Measurements from ENCODE around the gene HRH1.
"Not testable (repeated sequence)": the region's sequence is repeated elsewhere in the genome, so short reads cannot be mapped to it uniquely, and the experiment has no call there.

The HRH1 gene

DNA sequence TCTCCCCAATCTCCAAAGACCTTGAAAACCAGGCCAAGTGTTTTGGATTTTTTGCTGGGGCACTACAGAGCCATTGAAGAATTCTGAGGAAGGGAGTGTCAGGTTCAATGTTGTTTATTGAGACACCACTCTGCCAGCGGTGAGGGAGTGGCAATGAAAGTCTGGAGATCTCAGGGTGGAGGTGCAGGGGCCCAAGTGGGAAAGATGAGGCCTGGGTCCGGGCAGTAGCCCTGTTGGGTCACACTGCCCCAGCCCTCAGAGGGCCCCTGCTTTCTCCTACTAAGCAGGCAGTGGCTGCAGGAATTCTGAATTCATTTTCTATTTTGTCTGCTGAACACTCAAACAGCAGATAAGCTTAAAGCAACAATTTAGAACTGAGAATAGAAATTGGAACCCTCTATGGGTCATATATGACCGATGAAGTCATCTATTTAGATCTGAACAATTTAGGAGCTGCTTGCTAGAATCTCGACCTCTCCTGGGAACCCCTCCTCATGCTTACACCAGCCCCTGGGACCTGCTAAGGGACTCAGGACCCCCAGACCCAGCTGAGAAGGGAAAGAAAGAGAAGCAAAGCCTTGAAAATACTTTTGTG lies 17.9 kb downstream of the HRH1 start:
- no peak for DNase-seq (ENCODE audit: low read depth)

DNA sequence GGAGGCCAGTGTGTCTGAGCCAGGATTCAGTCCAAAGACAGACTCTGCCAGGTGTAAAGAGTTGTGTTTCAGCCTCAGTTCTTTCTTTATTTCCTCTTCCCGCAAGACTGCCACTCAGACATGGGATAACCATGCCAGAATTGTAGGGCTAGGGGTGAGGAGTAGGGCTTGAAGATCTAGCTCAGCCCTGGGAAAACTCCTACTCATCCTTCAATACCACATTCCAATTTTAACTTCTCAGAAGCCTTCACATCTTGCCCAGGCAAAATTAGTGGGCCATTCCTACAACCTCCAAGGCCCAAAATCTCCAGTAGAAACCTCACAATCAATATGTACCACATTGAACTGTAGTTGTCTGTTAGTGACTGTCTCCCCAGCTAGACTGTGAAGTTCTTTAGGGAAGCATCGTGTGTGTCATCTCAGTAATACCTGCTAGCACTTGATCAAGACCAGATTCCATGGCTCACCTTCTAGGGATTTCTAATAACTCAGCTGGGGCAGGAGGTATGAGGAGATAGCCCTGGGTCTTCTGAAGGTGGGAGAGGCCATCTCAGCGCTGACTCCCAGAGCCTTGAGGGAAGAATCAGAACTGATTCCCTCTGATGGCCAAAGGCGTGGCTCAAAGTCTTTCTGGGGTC lies 19.7 kb downstream of the HRH1 start:
- DNase-seq (ENCODE audit: low read depth): no peak

DNA sequence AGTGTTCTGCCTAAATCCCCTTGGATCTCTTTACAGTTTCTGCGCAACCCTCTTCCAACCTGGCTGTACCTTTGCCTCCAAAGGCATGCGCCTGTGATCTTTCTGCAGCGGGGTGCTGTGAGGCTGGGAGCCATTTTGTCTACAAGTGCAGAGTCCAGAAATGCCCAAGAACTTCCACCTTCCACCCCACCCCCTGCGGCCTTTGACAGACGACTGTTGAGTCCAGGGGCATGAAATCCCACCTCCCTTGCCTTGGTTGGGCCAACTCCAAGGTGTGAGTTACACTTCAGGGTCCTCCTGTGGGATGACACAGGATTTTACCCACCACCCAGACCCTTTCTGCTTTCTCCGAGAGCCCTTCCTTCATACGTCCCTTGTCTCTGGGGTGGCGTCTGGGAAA lies 24.1 kb downstream of the HRH1 start:
- no peak for DNase-seq (ENCODE audit: low read depth)

DNA sequence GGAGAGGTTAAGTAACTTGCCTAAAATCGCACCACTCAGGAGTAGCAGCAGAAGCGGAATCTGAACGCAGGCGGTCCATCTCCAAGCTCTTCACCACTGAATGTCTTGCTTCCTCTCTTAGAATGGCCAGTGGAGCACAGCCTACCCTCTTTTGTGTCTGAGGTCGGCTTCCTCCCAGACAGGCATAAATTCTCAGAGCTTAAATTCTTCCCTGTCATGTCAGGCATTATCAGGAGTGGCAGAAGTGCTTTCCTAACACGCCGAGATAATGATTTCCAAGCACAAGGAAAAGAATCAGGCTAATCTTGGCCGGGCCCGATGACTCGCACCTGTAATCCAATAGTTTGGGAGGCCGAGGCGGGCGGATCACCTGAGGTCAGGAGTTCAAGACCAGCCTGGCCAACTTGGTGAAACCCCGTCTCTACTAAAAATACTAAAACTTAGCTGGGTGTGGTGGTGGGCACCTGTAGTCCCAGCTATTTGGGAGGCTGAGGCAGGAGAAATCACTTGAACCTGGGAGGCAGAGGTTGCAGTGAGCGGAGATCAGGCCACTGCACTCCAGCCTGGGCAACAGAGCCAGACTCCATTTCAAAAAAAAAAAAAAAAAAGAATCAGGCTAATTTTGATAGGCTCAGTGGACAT lies 30.2 kb downstream of the HRH1 start:
- DNase-seq (ENCODE audit: low read depth): not testable (repeated sequence)

DNA sequence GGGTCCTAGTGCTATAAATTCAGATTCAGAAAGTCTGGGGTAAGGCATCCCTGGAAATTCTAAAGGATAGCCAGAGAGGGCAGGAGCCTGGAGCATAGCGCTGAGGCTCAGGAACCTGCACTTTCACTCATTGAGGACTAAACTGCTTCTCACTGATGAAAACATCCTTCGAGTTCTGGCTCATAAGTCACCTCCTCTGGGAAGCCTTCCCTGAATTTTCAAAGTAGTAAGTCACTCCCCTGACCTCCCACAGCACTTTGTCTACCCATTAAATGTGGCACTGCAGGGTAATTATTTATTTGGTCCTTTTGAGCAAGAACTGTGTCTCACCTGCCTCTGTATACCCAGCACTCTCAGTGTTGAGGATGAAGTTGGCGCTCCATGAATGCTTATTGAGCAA lies 30.9 kb downstream of the HRH1 start:
- DNase-seq (ENCODE audit: low read depth): no peak

DNA sequence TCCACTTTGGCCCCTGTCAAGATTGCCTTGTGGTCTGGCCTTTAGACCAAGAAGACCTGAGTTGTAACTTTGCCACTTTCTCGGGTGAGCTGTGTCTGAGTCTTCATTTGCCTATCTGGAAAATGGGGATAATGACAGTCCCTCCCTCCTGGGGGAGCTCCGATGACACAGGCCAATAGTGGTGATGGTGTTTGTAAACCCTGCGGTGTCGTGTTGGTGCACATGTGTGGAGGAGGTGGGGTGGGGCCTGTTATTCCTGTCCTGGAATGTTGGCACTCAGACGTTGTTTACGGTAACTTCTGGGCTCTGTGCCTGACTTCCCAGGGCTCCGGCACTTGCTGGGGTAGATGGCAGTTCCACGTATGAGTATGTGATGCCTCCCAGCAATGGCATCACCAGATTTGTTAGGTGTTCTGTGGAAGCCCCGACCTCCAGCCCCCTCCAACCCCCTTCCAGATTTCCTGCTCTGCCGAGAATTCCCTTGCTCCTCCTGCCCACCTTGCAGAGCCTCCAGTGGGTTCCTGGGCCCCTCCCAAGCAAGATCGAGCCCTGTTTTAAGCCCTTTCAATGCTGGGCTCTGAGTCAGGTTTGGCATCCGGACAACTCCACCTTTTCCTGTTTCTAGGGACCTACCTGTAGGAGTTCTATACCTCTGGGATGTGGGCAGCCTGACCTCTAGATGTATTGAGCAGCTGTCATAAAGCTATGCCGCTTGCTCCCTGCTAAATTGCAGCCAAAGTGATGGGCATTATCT lies 31.4 kb downstream of the HRH1 start:
- peak; percentile 53 for DNase-seq (ENCODE audit: low read depth)

DNA sequence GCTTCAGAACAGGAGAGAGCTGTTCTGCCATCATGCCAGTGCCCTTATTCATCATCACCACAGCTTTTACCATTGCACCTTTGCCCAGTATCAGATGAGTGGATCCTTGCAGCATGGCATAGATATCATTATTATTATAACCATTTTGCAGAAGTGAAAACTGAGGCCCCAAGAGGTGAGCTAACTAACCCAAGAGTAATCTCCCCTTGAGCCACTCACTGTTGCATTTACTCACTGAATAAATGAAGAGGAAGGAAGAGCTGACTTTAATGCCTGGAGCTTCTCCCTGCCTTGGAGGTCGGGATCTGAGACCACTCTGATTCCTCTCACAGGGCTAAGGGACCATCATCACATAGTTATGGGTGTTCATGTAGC lies 32.0 kb downstream of the HRH1 start:
- no peak for DNase-seq (ENCODE audit: low read depth)

DNA sequence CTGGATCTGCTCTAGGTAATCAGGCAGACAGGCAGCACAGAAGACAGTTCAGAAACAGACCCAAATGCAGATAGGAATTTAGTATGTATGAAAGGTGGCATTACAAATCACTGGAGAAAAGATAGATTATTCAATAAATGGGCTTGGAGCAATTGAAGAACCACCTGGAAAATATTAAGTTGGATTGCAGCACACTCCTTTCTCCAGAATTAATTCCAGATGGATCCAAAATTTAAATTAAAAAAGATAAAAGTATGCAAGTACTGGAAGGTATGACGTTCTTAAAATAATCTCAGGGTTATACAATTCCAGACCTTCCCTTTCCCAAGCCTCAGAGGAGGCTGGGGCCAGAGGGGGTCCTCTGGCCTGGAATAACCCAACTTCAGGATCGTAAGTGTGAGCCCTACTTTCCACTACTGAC lies 32.5 kb downstream of the HRH1 start:
- no peak for DNase-seq (ENCODE audit: low read depth)

DNA sequence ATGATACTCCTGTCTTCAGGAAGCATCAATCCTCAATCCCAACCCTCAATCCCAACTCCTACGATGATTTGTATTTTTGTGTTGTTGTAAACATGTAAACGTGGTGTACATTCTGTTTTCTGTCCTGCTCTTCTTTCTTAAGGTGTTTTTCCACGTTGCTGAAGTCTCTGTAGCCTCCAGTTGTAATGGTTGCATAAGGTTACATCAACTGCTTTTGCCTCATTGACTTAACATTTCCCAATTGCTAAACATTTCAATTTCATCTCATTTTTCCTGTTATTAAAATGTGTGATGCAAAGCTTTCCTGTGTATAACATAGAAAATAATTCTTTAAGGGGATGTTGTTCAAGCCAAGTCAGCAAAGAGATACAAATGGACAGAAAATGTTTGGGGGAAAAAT lies 33.4 kb downstream of the HRH1 start:
- no peak for DNase-seq (ENCODE audit: low read depth)

DNA sequence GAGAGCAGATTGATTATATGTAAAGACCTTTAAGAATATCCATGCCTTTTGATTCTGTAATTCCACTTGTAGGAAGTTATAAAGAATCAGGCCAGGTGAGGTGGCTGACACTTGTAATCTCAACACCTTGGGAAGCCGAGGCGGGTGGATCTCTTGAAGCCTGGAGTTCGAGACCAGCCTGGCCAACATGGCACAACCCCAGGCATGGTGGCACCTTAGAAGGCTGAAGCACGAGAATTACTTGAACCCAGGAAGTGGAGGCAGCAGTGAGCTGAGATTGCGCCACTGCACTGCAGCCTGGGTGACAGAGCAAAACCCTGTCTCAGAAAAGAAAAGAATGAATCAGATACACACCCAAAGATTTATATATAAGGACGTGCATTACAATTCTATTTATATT lies 33.9 kb downstream of the HRH1 start:
- no peak for DNase-seq (ENCODE audit: low read depth)

DNA sequence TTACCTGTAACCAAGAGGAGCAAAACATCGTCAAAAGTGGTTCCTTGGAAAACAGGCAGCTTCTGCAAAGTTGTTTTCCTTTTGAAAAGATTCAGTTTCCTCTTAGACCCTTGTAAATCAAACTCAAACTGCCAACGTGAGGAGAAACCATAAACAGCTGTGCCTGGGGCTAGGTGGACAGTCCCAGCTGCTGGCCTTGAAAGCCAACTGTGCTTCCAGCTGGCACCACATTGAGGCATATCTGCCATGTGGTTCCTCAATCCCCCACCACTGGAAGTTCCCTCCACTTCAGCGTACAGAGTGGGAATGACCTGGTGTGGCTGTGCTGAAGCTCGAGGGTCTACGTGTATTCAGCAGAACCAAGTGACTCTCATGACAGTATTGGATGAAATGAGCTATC lies 40.9 kb downstream of the HRH1 start:
- DNase-seq (ENCODE audit: low read depth): no peak

DNA sequence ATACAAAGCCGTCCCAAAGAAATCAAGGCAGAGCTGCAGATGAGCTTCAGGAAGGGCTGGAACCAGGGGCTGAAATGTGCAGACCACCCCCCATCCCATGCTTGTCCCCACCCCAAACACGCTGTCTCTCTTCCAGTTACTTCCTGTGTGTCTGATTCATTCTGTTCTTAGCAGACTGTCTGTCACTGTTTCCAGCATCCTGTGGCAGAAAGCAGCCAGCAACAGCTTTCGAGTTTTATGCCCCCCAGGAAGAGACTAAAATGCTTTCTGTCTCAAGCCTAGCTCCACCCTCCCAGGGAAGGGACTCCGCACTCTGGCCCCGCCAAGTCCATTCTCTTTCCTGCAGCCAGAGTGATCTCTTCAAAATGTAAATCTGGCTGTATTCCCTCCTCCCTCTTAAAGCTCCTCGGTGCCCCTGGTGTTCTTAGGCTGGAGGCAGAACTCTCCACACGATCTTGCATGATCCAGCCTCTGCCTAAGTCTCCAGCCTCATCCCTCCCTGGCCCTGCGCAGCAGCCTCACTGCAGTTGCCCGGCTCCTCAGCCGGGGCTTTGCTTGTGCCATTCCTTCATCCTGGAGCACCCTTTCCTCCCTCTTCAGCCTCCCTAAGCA lies 41.5 kb downstream of the HRH1 start:
- no peak for DNase-seq (ENCODE audit: low read depth)

DNA sequence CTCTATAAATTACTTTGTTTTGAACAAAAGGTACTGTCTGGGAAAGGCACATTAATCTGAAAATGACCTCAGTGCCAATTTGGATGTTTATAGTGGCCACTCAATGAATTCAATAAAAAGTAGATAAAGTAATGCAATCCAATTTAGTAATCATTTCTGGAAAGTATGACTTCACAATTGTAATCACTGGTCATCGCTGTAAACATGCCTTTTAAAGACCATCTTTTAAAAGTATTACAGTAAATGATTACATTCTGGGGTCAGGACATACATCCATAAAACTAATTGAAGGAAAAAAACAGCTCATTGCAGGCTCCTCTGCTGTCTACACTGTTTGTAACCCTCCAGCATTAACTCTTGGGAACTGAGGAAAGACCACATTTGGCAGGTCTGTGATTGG lies 43.2 kb downstream of the HRH1 start:
- no peak for DNase-seq (ENCODE audit: low read depth)

DNA sequence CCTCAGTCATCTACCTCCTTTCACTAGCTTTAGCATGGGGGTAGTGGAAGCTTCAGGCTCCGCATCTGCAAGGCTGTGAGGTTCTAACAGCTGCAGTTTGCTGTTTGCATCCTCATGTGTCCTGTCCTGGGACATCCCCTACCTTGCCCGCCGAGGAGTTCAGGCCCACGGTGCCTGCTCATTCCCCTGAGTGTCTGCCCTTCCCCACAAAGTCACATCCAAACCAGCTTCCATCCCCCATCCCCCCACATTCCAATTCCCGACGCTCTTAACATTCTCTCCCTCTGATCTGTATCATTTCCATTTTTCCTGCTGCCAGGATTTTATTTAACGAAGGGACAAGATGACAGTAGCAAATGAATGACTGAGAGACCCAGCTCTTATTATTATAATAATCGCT lies 43.8 kb downstream of the HRH1 start:
- no peak for DNase-seq (ENCODE audit: low read depth)

DNA sequence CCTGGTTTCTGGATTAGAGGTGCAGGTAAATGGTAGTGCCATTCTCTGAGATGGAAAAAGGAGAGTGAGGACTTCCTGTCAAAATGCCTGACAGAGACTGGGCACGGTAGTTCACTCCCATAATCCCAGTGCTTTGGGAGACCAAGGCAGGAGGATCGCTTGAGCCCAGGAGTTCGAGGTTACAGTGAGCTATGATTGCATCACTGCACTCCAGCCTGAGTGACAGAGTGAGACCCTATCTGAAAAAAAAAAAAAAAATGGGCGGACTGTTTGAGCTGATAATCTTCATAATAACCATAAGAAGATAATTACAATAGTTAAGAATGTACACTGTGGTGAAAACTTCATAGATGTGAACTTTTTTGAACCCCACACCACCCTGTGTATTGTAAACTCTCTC lies 44.2 kb downstream of the HRH1 start:
- no peak for DNase-seq (ENCODE audit: low read depth)

DNA sequence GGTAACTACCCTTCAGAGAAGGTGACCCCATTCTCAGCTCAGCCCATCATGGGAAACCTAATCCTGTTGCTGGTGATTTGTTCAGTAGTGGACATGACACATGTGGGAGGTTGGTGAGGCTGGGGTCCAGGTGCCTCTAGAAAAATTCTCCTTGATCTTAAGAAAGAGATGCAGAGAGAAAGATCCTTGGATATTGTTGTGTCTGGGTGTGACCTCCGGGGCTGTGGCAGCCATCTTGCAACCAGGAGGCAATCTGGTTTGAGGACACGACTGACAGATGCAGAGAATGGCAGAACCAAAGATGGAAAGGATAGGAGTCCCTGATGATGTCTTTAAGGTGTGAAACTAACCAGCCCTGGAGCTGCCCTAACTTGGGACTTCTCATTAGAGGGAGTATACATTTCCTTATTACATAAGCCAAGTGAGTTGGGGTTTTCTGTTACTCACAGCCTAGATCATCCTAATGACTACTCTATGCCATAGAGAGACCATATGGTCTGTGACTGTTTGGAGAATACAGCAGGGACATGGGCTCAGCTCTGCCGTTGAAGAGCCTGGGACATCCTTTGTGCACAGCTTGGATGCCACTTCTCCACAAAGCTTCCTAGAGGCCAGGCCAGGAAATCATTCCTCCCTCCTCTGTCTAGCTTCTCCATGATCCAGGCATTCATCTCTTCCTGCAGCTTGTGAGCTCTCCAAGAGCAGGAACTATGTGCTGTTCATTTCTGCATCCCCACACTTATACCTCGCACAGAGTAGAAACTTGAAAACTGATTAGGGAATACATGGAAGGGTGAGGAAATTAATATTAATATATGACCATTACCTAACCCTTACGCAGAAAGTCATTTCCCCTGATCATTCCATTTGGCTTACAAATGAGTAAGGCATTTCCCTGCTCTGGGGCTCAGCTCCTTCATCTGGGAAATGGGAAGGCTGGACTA lies 45.9 kb downstream of the HRH1 start:
- no peak for DNase-seq (ENCODE audit: low read depth)

DNA sequence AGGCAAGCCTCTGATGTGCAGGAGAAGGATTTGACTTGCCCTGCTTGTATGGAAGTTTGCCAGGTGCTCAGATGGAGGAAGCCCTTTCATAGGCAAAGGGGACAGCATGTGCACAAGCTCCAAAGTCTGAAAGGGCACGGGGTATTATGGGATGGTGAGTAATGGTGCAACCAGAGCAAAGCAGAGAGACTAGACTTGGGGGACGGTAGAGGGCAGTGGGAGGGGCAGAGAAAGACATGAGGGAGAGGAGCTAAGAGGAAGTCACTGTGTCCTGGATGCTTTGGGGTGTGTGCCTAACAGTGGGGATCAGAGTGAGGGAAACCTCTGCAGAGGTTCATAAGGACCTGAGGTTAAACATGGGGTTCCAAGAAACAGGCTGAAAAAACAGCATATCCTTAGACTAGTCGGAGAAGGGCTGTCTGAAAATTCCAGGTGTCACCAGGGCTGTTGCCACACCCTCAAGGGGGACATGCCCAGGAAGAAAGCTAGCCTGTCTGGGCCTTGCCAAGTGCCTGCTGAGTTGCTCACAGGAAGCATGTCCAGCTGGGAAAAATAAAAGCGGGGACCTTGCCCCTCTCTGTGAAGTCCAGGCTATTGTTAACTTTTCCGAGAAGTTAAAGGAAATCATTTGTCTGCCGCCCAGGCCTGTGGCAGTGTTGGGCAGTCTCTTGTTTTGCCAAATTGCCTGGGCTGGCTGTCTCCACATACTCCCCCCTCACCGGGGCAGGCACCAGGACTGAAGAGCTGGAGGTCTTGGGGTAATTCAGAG lies 47.1 kb downstream of the HRH1 start:
- DNase-seq (ENCODE audit: low read depth): no peak

DNA sequence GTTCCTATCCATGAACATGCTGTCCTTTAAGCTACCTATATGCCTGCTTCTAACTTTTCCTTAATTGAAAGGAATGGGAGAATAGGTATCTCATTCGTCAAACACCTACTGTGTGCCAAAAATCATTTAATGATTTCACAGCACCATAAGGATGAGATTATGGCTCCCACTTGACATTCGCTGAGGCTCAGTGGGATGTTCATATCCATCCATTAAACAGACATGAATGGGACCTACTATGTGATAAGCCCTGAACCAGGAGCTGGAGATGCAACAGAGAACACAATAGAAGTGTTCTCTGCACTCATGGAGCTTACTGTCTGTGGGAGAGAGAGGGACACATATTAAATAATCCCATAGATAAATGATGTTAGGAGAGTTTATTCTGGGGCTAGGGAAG lies 49.7 kb downstream of the HRH1 start:
- DNase-seq (ENCODE audit: low read depth): no peak

DNA sequence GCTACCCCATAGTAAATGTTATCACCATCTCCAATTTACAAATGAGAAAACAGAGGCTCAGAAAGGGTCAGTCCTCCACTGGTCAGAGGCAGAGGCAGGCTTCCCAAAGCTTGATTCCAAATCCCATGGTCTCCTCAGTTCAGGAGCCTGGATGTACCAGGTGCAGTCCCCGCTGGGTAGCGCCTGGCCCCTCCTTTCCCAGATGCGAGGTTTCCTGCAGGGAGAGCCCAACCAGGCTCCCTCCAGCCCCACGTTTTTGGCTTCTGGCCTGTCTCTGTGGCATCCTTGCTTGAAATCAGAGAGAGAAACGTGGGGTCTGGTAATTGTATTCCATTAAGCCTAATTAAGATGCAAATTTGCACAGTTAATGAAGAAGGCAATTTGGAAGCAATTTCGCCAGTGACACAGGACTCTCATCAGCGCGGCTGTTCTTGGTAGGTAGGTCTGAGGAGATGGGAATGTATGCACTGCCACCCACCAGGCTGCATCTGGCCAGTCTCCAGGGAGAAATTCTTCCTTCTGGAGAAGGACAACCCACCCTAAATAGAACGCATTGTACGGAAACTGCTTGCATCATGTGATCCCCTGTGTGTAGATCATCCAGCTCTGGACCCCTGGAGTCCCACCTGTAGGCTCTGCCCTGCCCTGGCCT lies 50.5 kb downstream of the HRH1 start:
- DNase-seq (ENCODE audit: low read depth): no peak

DNA sequence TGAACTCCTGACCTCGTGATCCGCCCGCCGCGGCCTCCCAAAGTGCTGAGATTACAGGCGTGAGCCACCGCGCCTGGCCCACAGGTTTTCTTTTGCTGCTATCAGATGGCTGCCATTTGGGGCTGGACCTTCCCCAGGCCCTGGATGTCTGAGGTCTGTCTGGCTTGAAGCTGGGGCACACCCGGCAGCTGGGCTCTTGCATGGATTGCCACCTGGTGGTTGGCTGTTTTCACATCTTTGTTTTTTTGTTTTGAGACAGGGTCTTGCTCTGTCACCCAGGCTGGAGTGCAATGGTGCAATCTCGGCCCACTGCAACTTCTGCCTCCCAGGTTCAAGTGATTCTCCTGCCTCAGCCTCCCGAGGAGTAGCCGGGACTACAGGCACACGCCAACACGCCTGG lies 51.6 kb downstream of the HRH1 start:
- DNase-seq (ENCODE audit: low read depth): not testable (repeated sequence)

Measured in stromal cell of bone marrow (primary cell).